H1 (cell line): ENCODE results near the gene GPNMB. TPM values are rescaled to one million over a fixed set of nuclear protein-coding genes. Genes with fewer than 3 reads are reported as not detected.

ENCODE experiments used
- BRCA1 ChIP-seq: IDR thresholded peaks from 2 replicates; pipeline ENCODE4 v1.6.1; 2012; ENCODE audit warnings: low read depth, low read length, improper control_type of control experiment
- CHD1 ChIP-seq: IDR thresholded peaks from 2 replicates; pipeline ENCODE4 v1.6.1; 2012; ENCODE audit warnings: low read depth, low read length, improper control_type of control experiment
- CREB1 ChIP-seq: IDR thresholded peaks from 2 replicates; pipeline ENCODE4 v1.6.1; 2012; ENCODE audit warnings: inconsistent platforms
- TEAD4 ChIP-seq: IDR thresholded peaks from 2 replicates; pipeline ENCODE4 v1.6.1; 2012; ENCODE audit warnings: low read depth, low read length, inconsistent platforms, mixed read lengths
- polyA plus RNA-seq, 7 experiments: library from polyadenylated mRNA; depleted of rRNA in 3 of 7; stranded (reverse) in 5 of 7; unstranded in 2 of 7; fragments of >200 nt in 5 of 7; fragments of 200-250 nt in 2 of 7; gene quantifications; 1 replicate in 5 of 7; 2 replicates in 1 of 7; 4 replicates in 1 of 7; pipeline versions ENCODE4 v1.2.1 to v1.2.3, GENCODE V29; 2011 to 2013; ENCODE audit warnings: missing spikeins in 2 of 7, mixed read lengths in 2 of 7
- total RNA-seq: library from RNA; stranded (reverse); fragmentation: NEBNext Ultra II Directional; extraction: Animal tissue kit (Norgen Biotek cat#: 25700); gene quantifications from 2 replicates; pipeline ENCODE4 v1.2.1, GENCODE V29; 2021

The GPNMB gene
- total and polyA plus RNA-seq, 2 of the 8 experiments (the other 6 are each of a cell fraction or from before 2014, with no cell fraction given) = 1.1 to 1.4 TPM

GRCh38 chr7:23249486-23249885, 2.9 kb downstream of the GPNMB start (continued):
- TF ChIP-seq CREB1 (no peak), CHD1 (no peak), BRCA1 (no peak), TEAD4 (no peak)
